Gastroesophageal sphincter (tissue), 4 donors: ENCODE results near the gene RSPH9. TPM values are rescaled to one million over a fixed set of nuclear protein-coding genes. Genes with fewer than 3 reads are reported as not detected.

Experiments used
- ATAC-seq: fragments of 150-250 bp; one replicate; pipeline ENCODE4 v1.9.1; 2016; ENCODE audit warnings: mild to moderate bottlenecking, moderate library complexity
- H3K27ac ChIP-seq, 4 donors: fragments of 200-600 bp; sonication (generic) in 3 of 4; 1 replicate in 3 of 4; 2 replicates in 1 of 4; pipeline ENCODE4 v1.5.1; 2016 to 2019
- H3K27me3 ChIP-seq: fragments of 200-600 bp; sonication (generic); one replicate; pipeline ENCODE4 v1.5.1; 2019
- H3K36me3 ChIP-seq, 2 donors: fragments of 200-600 bp; sonication (generic); one replicate each; pipeline ENCODE4 v1.5.1; 2019; ENCODE audit warnings: control low read depth in 1 of 2
- H3K4me1 ChIP-seq, 3 donors: fragments of 200-600 bp; sonication (generic); 1 replicate in 2 of 3; 2 replicates in 1 of 3; pipeline ENCODE4 v1.5.1; 2016 to 2019; ENCODE audit warnings: control low read depth in 2 of 3
- H3K4me3 ChIP-seq, 2 donors: fragments of 200-600 bp; sonication (generic); one replicate each; pipeline ENCODE4 v1.5.1; 2019; ENCODE audit warnings: mild to moderate bottlenecking in 1 of 2, moderate library complexity in 1 of 2
- H3K9me3 ChIP-seq, 3 donors: fragments of 200-600 bp; sonication (generic); one replicate each; pipeline ENCODE4 v1.5.1; 2017 to 2019; ENCODE audit warnings: control low read depth in 2 of 3
- CTCF ChIP-seq, 4 experiments: fragments of 200-600 bp in 2 of 4; fragments of 450-650 bp in 2 of 4; sonication (generic) in 1 of 4; IDR thresholded peaks; one replicate each; pipeline ENCODE4 v1.5.1; 2017 to 2019; ENCODE audit warnings: antibody characterized with exemption in 4 of 4, mild to moderate bottlenecking in 2 of 4, moderate library complexity in 2 of 4
- EP300 ChIP-seq: sonication (generic); formaldehyde crosslinking; IDR thresholded peaks from one replicate; pipeline ENCODE4 v1.6.1; 2017; ENCODE audit warnings: antibody characterized with exemption, mild to moderate bottlenecking
- POLR2A ChIP-seq, 2 donors: fragments of 450-650 bp; IDR thresholded peaks; one replicate each; pipeline ENCODE4 v1.6.1; 2017; ENCODE audit warnings: antibody characterized with exemption in 2 of 2, mild to moderate bottlenecking in 2 of 2, moderate library complexity in 1 of 2
- POLR2AphosphoS5 ChIP-seq: sonication (generic); formaldehyde crosslinking; IDR thresholded peaks from one replicate; pipeline ENCODE4 v1.6.1; 2017; ENCODE audit warnings: antibody characterized with exemption
- WGBS, 2 donors: methylation state at CpG; one replicate each; pipeline ENCODE4 v1.1.5; 2018; ENCODE audit warnings: low coverage in 1 of 2; 5-methylcytosine and 5-hydroxymethylcytosine counted together
- total RNA-seq, 4 donors: library from RNA; depleted of rRNA; stranded (reverse); fragments of >200 nt; gene quantifications; one replicate each; pipeline ENCODE4 v1.1.0, GENCODE V29; 2016

RSPH9 gene
- under 1 TPM in 1 of 4 donors, not detected in 3; 0.16 TPM for total RNA-seq

- no peak for TF ChIP-seq CTCF (IDR thresholded peaks at IDR 0.05)
- TF ChIP-seq POLR2AphosphoS5: no peak
- TF ChIP-seq EP300: no peak
- no peak for TF ChIP-seq POLR2A (IDR thresholded peaks at IDR 0.05)
- peak within 1 kb of the TSS in 3 of 4 donors; percentile 60 to 70 (median 60) for H3K27ac ChIP-seq
- peak within 1 kb of the TSS; percentile 28 to 52 for H3K4me3 ChIP-seq
- WGBS, 2 donors: 1 to 6% methylated on average over 10 to 12 of the region's 52 CpGs
- ATAC-seq: peak; percentile 79
- peaks cover 0 to 28% of the 10 kb centered on the region in 2 donors for H3K36me3 ChIP-seq
- peaks cover 0 to 21% (median 0%) of the 10 kb centered on the region in 3 donors for H3K4me1 ChIP-seq
- H3K27me3 ChIP-seq: no peaks in the 10 kb centered on the region
- H3K9me3 ChIP-seq: no peaks in the 10 kb centered on the region
Measured at GRCh38 chr6:43644940-43645612, at the start of gene RSPH9. TSS of gene RSPH9 (plus strand) at chr6:43645036. CDS start at chr6:43645099, 63 bp downstream.

- 91 to 100% methylated on average over 2 of the region's 2 CpGs for WGBS, 2 donors
Measured at GRCh38 chr6:43600595-43600994, 44.2 kb upstream of the RSPH9 start.

GRCh38 chr6:43604174-43604573 lies 40.7 kb upstream of the RSPH9 start:
- ATAC-seq: no peak
- 60% methylated on average over 2 of the region's 2 CpGs for WGBS, 2 donors
- H3K4me3 ChIP-seq: no peak overlapping the region

More at GRCh38 chr6:43600595-43600994, 44.2 kb upstream of the RSPH9 start:
- Histone ChIP-seq H3K36me3 (peaks cover 0 to 70% of the 10 kb centered on the region in 2 donors), H3K27ac (no peak overlapping the region), H3K4me3 (no peak overlapping the region), H3K27me3 (no peaks in the 10 kb centered on the region), H3K4me1 (peaks cover 0 to 9% (median 0%) of the 10 kb centered on the region in 3 donors), H3K9me3 (no peaks in the 10 kb centered on the region)
- no peak for ATAC-seq
- TF ChIP-seq POLR2A (IDR thresholded peaks at IDR 0.05): no peak
- TF ChIP-seq CTCF (IDR thresholded peaks at IDR 0.05): no peak
- no peak for TF ChIP-seq POLR2AphosphoS5
- no peak for TF ChIP-seq EP300

GRCh38 chr6:43606019-43606418 lies 38.8 kb upstream of the RSPH9 start:
- Histone ChIP-seq H3K27me3 (no peaks in the 10 kb centered on the region), H3K9me3 (no peaks in the 10 kb centered on the region), H3K4me3 (no peak overlapping the region), H3K27ac (no peak overlapping the region), H3K36me3 (peaks cover 0 to 68% of the 10 kb centered on the region in 2 donors), H3K4me1 (peaks cover 0 to 11% (median 0%) of the 10 kb centered on the region in 3 donors)
- TF ChIP-seq CTCF (IDR thresholded peaks at IDR 0.05) (no peak), POLR2A (IDR thresholded peaks at IDR 0.05) (no peak), EP300 (no peak), POLR2AphosphoS5 (no peak)
- 74 to 87% methylated on average over 2 of the region's 2 CpGs for WGBS, 2 donors
- ATAC-seq: no peak

More at GRCh38 chr6:43604174-43604573, 40.7 kb upstream of the RSPH9 start:
- H3K27me3 ChIP-seq: no peaks in the 10 kb centered on the region
- no peak for TF ChIP-seq POLR2AphosphoS5
- TF ChIP-seq CTCF (IDR thresholded peaks at IDR 0.05): no peak
- no peak for TF ChIP-seq EP300
- TF ChIP-seq POLR2A (IDR thresholded peaks at IDR 0.05): no peak
- no peaks in the 10 kb centered on the region for H3K9me3 ChIP-seq
- no peak overlapping the region for H3K27ac ChIP-seq
- peaks cover 0 to 17% (median 0%) of the 10 kb centered on the region in 3 donors for H3K4me1 ChIP-seq
- peaks cover 0 to 69% of the 10 kb centered on the region in 2 donors for H3K36me3 ChIP-seq

GRCh38 chr6:43608310-43608763 lies 36.5 kb upstream of the RSPH9 start:
- Histone ChIP-seq H3K27me3 (no peaks in the 10 kb centered on the region), H3K4me1 (peaks cover 0 to 8% (median 0%) of the 10 kb centered on the region in 3 donors), H3K27ac (no peak overlapping the region), H3K4me3 (no peak overlapping the region), H3K9me3 (no peaks in the 10 kb centered on the region), H3K36me3 (peaks cover 0 to 68% of the 10 kb centered on the region in 2 donors)
- TF ChIP-seq CTCF (IDR thresholded peaks at IDR 0.05) (peak; percentile 63 to 79 (median 69)), EP300 (no peak), POLR2AphosphoS5 (peak; percentile 10)
- WGBS, 2 donors: 1 to 3% methylated on average over 5 of the region's 5 CpGs
- ATAC-seq: peak; percentile 58
